Activated CD4-positive, alpha-beta memory T cell treated with anti-CD3 and anti-CD28 coated beads for 36 hours (primary cell): ENCODE data around the gene IFNG. TPM values are rescaled to one million over a fixed set of nuclear protein-coding genes. Genes with fewer than 3 reads are reported as not detected.
A peak's percentile ranks its signal among the peaks of the same experiment; 100 is the strongest.

Experiments used
- CTCF ChIA-PET: fragments of 350-600 bp; sonication (Branson Sonifier 250); formaldehyde crosslinking; loops from one replicate; lab custom pipeline; 2021; ENCODE audit warnings: antibody characterized with exemption, inconsistent platforms; lab: Charles Lee
- POLR2A ChIA-PET: fragments of 350-600 bp; sonication (Branson Sonifier 250); formaldehyde crosslinking; loops from one replicate; lab custom pipeline; 2021; ENCODE audit warnings: antibody characterized with exemption; lab: Charles Lee
- DNase-seq: peaks from one replicate; pipeline ENCODE4 v3.0.0-alpha.2; 2020
- H3K27ac Mint-ChIP-seq: one replicate; pipeline ENCODE4 v1.8.0; 2021; ENCODE audit warnings: mixed read lengths
- H3K27me3 Mint-ChIP-seq: one replicate; pipeline ENCODE4 v1.8.0; 2021; ENCODE audit warnings: mixed read lengths
- H3K36me3 Mint-ChIP-seq: one replicate; pipeline ENCODE4 v1.8.0; 2021; ENCODE audit warnings: mixed read lengths
- H3K4me1 Mint-ChIP-seq: one replicate; pipeline ENCODE4 v1.8.0; 2021; ENCODE audit warnings: low read depth, mixed read lengths
- H3K4me3 Mint-ChIP-seq: one replicate; pipeline ENCODE4 v1.8.0; 2021; ENCODE audit warnings: mild to moderate bottlenecking, mixed read lengths
- H3K9me3 Mint-ChIP-seq: one replicate; pipeline ENCODE4 v1.8.0; 2021; ENCODE audit warnings: mixed read lengths
- intact Hi-C: fragments of 100-400 bp; cut with micrococcal nuclease; formaldehyde crosslinking; loops from one replicate; pipeline ENCODE4 v1.15.1; 2023
- total RNA-seq, 2 experiments: library from RNA; stranded (reverse); gene quantifications; one replicate each; pipeline ENCODE4 v1.2.3, GENCODE V29; 2021

IFNG gene
- total RNA-seq, 2 experiments from 2014 or later: 535 to 546 TPM

DNA sequence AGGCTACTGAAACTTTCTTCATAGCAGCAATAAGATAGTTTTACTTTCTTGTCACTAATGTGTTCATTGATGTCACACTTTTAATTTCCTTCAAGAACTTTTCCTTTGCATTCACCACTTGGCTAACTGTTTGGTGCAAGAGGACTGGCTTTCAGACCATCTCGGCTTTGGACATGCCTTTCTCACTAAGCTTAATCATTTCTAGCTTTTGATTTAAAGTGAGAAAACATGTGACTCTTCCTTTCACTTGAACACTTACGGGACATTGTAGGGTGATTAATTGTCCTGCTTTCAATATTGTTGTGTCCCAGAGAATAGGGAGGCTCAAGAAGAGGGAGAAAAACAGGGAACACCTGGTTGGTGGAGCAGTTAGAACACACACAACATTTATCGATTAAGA, 41.9 kb downstream of the IFNG start:
- peak overlapping the region; percentile 62 for H3K4me3 Mint-ChIP-seq
- peaks cover 43% of the 10 kb centered on the region for H3K4me1 Mint-ChIP-seq
- peaks cover 3% of the 10 kb centered on the region for H3K27me3 Mint-ChIP-seq
- ChIA-PET CTCF (interaction anchor here (1.2 to 9.8 kb wide), 4 partner anchors 39 to 105 kb away, joined by 3 to 189 read pairs (median 18); partner anchors contain the start of gene IFNG), POLR2A (interaction anchor here (0.7 to 4.9 kb wide), 6 partner anchors 10 to 72 kb away, joined by 3 to 58 read pairs (median 4); partner anchors contain the start of gene IFNG)
- DNase-seq: no peak
- intact Hi-C loops: loop anchor here (1.0 to 10.0 kb wide), 8 partner anchors 37 to 1813 kb away; partner anchors contain the start of genes HELB and RAP1B
- H3K9me3 Mint-ChIP-seq: no peaks in the 10 kb centered on the region
- no peaks in the 10 kb centered on the region for H3K36me3 Mint-ChIP-seq
- H3K27ac Mint-ChIP-seq: peak overlapping the region; percentile 74

DNA sequence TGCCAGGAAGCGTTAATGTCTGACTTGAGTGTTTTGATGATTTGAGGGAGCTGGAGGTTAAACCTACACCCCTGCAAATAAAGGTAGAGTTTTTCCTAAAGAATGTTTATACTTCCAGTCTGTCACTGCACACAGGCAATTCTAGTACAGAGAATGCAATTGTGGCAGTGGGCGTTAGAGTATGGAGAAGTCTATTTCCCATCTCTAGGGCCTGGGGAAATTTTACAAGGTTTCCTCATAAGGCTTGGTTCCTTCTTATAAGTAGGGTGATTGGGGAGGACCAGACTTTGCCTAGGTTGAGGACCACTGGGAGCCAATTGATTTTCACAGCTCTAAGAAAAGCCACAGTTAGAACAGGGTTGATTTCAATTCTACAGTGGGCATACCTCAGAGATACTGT, 44.3 kb downstream of the IFNG start:
- ChIA-PET CTCF (interaction anchor here (1.7 to 9.8 kb wide), 3 partner anchors 11 to 41 kb away, joined by 7 to 189 read pairs (median 8); partner anchors contain the start of gene IFNG), POLR2A (no interaction called here)
- intact Hi-C loops: loop anchor here (5.0 to 10.0 kb wide), 3 partner anchors 310 to 1810 kb away; partner anchors contain the start of genes HELB and RAP1B
- H3K27me3 Mint-ChIP-seq: peaks cover 3% of the 10 kb centered on the region
- H3K9me3 Mint-ChIP-seq: no peaks in the 10 kb centered on the region
- H3K36me3 Mint-ChIP-seq: no peaks in the 10 kb centered on the region
- H3K4me3 Mint-ChIP-seq: no peak overlapping the region
- H3K27ac Mint-ChIP-seq: no peak overlapping the region
- no peak for DNase-seq
- H3K4me1 Mint-ChIP-seq: peaks cover 45% of the 10 kb centered on the region

DNA sequence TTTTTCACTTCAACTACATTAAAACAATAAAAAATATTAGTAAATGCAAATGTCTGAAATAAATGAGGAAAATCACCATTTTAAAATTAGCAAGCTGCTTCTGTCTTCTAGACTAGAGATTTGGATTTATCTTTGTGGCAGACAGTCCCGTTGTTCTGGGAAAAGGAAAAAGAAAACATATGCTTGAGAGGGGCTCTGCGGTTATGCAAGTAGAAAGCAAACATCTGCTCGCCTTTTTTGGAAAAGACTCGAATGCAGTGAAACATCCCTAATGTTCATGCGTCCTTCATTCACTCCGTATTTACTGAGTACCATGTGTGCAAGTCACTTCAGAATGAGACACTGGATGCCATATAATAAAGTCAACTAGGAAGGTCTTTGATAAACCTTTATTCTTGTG, 44.9 kb downstream of the IFNG start:
- H3K4me1 Mint-ChIP-seq: peaks cover 45% of the 10 kb centered on the region
- no peak overlapping the region for H3K27ac Mint-ChIP-seq
- H3K9me3 Mint-ChIP-seq: no peaks in the 10 kb centered on the region
- intact Hi-C loops: loop anchor here (5.0 to 10.0 kb wide), 3 partner anchors 310 to 1810 kb away; partner anchors contain the start of genes HELB and RAP1B
- no peaks in the 10 kb centered on the region for H3K36me3 Mint-ChIP-seq
- POLR2A ChIA-PET: interaction anchor here (2.2 kb wide), 1 partner anchor 44 kb away, joined by 5 read pairs; no protein-coding TSS in a partner anchor
- H3K27me3 Mint-ChIP-seq: peaks cover 3% of the 10 kb centered on the region
- H3K4me3 Mint-ChIP-seq: no peak overlapping the region
- CTCF ChIA-PET: interaction anchor here (0.9 to 9.8 kb wide), 19 partner anchors 8 to 758 kb away, joined by 3 to 189 read pairs (median 5); partner anchors contain the start of gene IFNG
- DNase-seq: no peak

DNA sequence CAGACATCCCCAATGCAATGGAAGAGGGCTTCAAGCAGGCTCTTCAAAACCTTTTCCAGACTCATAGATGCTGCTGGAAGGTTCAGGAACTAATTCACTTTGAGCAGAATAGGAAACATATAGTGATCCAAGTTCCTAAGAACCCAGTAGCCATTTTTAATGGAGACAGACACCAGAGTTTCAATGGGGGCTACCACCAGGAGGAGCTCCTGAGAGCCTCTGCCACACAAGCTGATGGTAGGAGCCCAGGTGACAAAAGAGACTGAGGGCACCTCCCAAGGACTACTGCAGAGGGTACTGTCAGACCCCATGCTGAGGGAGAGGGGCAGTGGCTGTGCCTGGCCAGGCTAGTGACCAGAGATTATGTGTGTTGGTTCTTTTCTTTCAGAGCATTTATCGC, 45.9 kb downstream of the IFNG start:
- ChIA-PET CTCF (interaction anchor here (0.6 to 9.8 kb wide), 26 partner anchors 9 to 757 kb away, joined by 3 to 189 read pairs (median 5); partner anchors contain the start of gene IFNG), POLR2A (interaction anchor here (1.2 to 2.2 kb wide), 2 partner anchors 40 to 45 kb away, joined by 4 to 5 read pairs; no protein-coding TSS in a partner anchor)
- no peaks in the 10 kb centered on the region for H3K36me3 Mint-ChIP-seq
- no peak overlapping the region for H3K27ac Mint-ChIP-seq
- intact Hi-C loops: loop anchor here (1.0 to 10.0 kb wide), 3 partner anchors 45 to 1809 kb away; partner anchors contain the start of gene HELB
- H3K27me3 Mint-ChIP-seq: peaks cover 3% of the 10 kb centered on the region
- no peaks in the 10 kb centered on the region for H3K9me3 Mint-ChIP-seq
- peak; percentile 74 for DNase-seq
- no peak overlapping the region for H3K4me3 Mint-ChIP-seq
- H3K4me1 Mint-ChIP-seq: peaks cover 41% of the 10 kb centered on the region

DNA sequence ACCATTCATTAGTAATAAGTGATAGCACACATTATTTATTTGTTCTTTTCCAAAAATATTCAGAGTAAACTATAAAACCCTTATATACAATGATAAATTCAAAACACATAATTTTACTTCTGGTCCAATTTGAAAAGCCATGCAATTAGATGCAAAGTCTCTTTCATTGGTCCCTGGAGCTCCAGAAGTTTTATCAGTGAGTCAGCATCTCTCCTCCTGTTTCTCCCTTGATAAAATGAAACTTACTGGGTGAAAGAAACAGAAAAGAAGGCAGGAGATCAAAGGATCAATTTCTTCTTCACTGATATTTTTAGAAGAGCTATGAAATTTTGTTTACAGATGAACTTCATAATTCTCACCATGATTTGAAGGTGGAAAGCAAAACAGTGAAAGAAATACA, 47.5 kb downstream of the IFNG start:
- intact Hi-C loops: loop anchor here (10.0 kb wide), 2 partner anchors 307 to 1807 kb away; partner anchors contain the start of gene HELB
- Mint-ChIP-seq H3K9me3 (no peaks in the 10 kb centered on the region), H3K27ac (no peak overlapping the region), H3K4me3 (no peak overlapping the region), H3K4me1 (peaks cover 24% of the 10 kb centered on the region), H3K27me3 (peaks cover 3% of the 10 kb centered on the region), H3K36me3 (no peaks in the 10 kb centered on the region)
- ChIA-PET POLR2A (no interaction called here), CTCF (interaction anchor here (0.7 to 9.8 kb wide), 5 partner anchors 9 to 71 kb away, joined by 3 to 189 read pairs (median 5); partner anchors contain the start of gene IFNG)
- DNase-seq: no peak

DNA sequence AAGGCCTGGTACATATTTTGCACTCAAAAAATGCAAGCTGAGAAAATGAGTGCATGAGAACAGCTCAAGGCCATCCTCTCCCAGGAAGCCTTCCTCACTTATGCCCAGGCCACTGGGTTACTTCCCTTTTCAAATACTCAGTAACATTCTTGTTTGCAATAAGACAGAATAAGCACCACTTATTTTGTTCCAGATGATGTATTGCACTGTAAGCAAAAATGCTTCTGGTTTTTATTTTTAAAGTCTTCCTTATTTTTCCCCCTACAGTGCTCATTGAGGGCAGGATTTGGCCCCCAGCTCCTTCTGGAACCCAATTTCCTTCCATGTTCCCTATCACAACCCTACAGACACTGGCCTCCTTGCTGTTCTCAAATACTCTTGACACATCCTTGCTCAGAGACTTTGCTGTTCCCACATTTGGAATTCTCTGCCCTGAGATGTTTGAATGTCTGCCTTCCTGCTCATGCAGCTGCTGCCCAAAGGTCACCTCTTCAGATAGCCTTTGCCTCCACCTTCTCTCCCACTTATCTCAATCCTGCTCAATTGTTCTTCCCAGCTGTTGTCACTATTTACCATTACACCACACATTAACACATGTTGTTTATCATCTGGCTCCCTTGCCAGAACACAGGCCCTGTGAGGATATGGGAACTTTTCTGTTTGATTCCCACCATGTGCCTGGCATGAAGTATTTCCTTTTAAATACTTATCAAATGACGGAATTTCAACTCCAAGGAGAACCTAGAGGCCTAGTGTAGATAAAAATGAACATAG, 49.9 kb downstream of the IFNG start:
- ChIA-PET POLR2A (no interaction called here), CTCF (interaction anchor here (0.5 to 2.1 kb wide), 3 partner anchors 49 to 113 kb away, joined by 3 to 9 read pairs (median 4); partner anchors contain the start of gene IFNG)
- DNase-seq: no peak
- H3K9me3 Mint-ChIP-seq: no peaks in the 10 kb centered on the region
- H3K4me1 Mint-ChIP-seq: peaks cover 12% of the 10 kb centered on the region
- no peak overlapping the region for H3K27ac Mint-ChIP-seq
- H3K36me3 Mint-ChIP-seq: no peaks in the 10 kb centered on the region
- intact Hi-C loops: loop anchor here (10.0 kb wide), 2 partner anchors 305 to 1805 kb away; partner anchors contain the start of gene HELB
- no peaks in the 10 kb centered on the region for H3K27me3 Mint-ChIP-seq
- H3K4me3 Mint-ChIP-seq: no peak overlapping the region

DNA sequence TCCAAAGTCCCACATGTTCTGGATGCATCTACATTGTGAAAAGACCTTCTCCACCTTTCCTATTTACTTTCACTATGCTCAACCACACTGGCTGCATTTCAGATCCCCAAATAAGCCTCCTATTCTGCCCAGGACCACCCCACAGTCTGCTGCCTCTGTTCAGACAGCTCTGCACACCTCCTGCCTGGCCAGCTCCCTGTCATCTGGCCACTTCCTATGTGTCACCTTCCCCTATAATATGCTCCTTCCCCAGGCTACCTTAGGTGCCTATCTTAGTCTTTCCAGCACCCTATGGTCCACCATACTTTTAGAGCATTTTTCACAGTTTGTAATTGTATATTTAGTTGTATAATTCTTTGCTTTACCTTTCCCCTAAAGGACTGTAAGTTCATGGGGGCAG, 50.5 kb downstream of the IFNG start:
- Mint-ChIP-seq H3K27ac (no peak overlapping the region), H3K9me3 (no peaks in the 10 kb centered on the region), H3K27me3 (no peaks in the 10 kb centered on the region), H3K4me1 (peaks cover 11% of the 10 kb centered on the region), H3K4me3 (no peak overlapping the region), H3K36me3 (no peaks in the 10 kb centered on the region)
- ChIA-PET CTCF (interaction anchor here (0.5 to 2.1 kb wide), 4 partner anchors 50 to 208 kb away, joined by 3 to 9 read pairs (median 4); partner anchors contain the start of gene IFNG), POLR2A (no interaction called here)
- no peak for DNase-seq
- intact Hi-C loops: no loop called here

DNA sequence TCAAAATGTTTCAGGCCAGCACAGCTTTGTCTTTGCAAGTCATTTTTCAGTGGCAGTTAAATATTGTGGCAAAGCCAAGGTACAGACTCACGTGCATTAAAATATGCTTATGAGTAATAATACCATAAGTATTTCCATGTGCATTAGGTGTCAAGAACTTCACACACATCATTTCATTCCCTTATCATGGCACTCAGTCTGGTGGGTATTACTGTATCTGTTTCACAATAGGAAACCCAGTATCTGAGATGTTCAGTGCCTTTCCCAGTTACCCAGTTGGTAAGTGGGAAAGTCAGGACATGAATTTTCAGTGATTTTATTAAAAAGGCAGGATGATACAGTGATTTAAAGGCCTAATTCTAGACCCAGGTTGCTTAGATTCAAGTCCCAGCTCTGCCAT, 52.9 kb downstream of the IFNG start:
- H3K4me1 Mint-ChIP-seq: no peaks in the 10 kb centered on the region
- H3K36me3 Mint-ChIP-seq: no peaks in the 10 kb centered on the region
- intact Hi-C loops: no loop called here
- H3K27me3 Mint-ChIP-seq: no peaks in the 10 kb centered on the region
- no peak for DNase-seq
- no peaks in the 10 kb centered on the region for H3K9me3 Mint-ChIP-seq
- POLR2A ChIA-PET: interaction anchor here (1.0 to 1.3 kb wide), 2 partner anchors 11 to 13 kb away, joined by 3 to 7 read pairs; no protein-coding TSS in a partner anchor
- CTCF ChIA-PET: no interaction called here
- no peak overlapping the region for H3K4me3 Mint-ChIP-seq
- H3K27ac Mint-ChIP-seq: no peak overlapping the region

DNA sequence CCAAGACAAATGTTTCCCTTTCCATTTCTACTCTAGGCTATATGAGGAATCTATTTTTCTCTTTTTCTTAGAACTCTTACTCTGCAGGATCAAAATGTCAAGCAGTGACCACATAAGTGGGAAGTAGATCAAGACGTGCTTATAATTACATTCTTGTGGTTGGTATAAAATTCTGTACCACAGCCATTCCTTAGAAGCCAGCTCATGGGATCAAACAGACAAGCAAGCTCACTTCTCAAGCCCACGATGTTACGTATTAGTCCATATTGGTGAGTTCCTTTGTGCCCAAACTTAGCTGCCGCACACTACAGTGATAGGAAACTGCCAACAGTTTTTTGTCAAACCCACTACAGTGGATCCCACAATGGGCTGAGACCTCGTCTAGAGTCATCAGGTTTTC, 53.4 kb downstream of the IFNG start:
- Mint-ChIP-seq H3K9me3 (no peaks in the 10 kb centered on the region), H3K4me3 (no peak overlapping the region), H3K27ac (no peak overlapping the region), H3K4me1 (no peaks in the 10 kb centered on the region), H3K36me3 (no peaks in the 10 kb centered on the region), H3K27me3 (no peaks in the 10 kb centered on the region)
- ChIA-PET CTCF (no interaction called here), POLR2A (interaction anchor here (1.0 to 1.3 kb wide), 2 partner anchors 11 to 14 kb away, joined by 3 to 7 read pairs; no protein-coding TSS in a partner anchor)
- no peak for DNase-seq
- intact Hi-C loops: no loop called here
